NCI-H146 treated with DMSO at 0.1 percent for 48 hours (cell line): ENCODE measurements around the gene PRPSAP2.
"Not testable (repeated sequence)": the region's sequence is repeated elsewhere in the genome, so short reads cannot be mapped to it uniquely, and the experiment has no call there.

Experiments
- DNase-seq: peaks from one replicate; lab custom pipeline; 2025; ENCODE audit not compliant: unreplicated experiment; lab: John Stamatoyannopoulos, UW

PRPSAP2 gene

GRCh38 chr17:18888766-18889290 is 30.9 kb downstream of the PRPSAP2 start:
- no peak for DNase-seq

DNA sequence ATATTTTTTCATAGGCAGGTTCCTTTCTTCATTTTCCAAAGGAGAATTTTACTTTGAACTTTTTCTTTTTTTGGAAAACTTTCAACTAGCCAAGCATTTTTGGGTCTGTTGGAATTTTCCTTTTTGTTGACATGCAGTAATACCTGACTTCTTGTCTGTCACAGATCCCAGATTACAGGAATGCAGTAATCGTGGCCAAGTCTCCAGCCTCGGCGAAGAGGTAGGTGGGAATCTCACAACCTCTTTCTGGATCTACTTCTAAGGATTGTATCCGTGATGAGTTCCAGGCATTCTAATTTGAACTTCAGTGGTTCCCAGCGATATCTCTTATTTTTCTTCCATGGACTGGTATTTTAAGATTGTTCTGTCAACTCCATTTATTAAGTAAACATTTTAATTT is 31.7 kb downstream of the PRPSAP2 start:
- DNase-seq, result no peak

GRCh38 chr17:18891541-18891940 is 33.6 kb downstream of the PRPSAP2 start:
- no peak for DNase-seq

DNA sequence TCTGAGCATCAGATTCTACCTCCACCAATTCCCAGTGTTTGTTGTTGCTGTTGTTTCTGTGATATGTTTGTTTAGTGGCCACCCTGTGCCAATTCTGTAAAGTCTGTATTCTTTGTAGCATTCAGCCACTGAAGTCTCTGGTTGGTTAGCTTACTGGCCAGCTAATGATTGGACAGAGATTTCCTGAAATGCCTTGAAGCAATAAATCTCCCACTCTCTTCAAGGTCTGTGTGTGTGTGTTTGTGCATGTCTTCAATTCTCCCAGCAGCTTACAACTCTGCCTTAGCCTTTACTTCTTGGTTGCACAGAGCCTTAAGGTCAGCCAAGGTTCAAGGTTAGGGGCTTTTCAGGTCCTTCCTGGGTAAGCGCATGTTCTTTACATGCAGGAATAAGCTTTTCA is 38.2 kb downstream of the PRPSAP2 start:
- no peak for DNase-seq

DNA sequence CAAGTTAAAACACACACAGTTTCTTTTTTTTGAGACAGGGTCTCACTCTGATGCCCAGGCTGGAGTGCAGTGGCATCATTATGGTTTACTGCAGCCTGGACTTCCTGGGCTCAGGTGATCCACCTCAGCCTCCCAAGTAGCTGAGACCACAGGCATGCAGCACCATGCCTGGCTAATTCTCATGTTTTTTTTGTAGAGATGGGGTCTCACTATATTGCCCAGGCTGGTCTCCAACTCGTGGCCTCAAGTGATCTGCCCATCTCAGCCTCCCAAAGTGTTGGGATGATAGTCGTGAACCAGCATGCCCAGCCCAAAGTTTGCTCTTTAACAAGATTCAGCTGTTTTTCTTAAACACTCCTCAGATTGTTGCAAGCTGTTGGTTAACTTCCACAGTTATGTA is 39.0 kb downstream of the PRPSAP2 start:
- DNase-seq, result no peak

DNA sequence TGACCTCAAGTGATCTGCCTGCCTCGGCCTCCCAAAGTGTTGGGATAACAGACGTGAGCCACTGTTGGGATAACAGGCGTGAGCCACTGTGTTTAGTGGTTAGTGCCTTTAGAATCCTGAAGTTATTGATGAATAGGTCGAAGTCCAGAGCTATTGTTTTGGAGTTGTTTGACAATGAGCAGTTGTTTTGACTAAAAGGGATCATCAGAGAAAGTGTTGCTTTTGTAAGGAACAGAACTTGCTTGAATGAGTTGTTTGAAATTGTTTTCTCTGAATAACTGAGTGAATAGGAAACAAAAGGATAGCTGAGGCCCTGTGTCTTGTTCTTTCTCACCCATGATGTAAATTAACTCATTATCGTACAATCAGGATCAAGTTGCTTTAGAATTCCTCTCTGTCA is 46.6 kb downstream of the PRPSAP2 start:
- DNase-seq, result no peak

DNA sequence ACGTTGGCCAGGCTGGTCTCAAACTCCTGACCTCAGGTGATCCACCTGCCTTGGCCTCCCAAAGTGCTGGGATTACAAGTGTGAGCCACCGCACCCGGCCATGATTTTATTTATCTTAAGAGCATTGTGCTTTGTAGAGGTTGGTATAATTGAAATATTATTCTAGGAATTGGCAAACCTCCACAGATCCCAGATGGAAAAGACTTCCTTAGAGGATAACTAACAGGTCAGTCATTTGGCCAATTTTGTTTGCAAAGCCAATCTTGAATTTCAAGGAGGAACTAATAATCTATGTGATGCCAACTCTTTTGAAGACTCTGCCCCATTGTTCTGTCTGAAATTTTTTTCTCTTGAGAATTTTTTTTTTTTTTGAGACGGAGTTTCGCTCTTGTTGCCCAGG is 47.3 kb downstream of the PRPSAP2 start:
- DNase-seq, result no peak

- no peak for DNase-seq
These were observed 52.4 kb downstream of the PRPSAP2 start for GRCh38 chr17:18910326-18910725.

- no peak for DNase-seq
These were observed 53.0 kb downstream of the PRPSAP2 start for GRCh38 chr17:18910881-18911280.

GRCh38 chr17:18916816-18917500 is 59.0 kb downstream of the PRPSAP2 start:
- no peak for DNase-seq

GRCh38 chr17:18917506-18918032 is 59.6 kb downstream of the PRPSAP2 start:
- DNase-seq, result no peak

DNA sequence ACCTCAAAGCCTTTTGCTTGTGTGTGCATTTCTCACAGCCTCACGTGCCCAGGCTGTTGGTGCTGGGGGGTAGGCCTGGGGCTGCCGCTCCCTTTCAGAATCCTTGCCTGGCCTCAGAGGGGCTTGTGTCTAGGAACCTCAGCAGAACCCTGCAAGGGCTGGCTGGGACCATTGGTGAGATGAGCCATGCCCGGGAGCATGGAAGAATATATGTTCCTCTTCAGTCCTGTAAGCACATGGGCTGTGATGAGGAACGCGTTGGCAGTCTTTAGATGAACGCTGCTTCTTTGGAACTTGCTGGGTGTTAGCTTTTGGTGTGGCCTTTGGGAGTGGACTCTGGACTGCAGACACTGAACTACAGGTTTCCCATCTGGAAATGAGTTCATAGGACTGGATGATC is 62.0 kb downstream of the PRPSAP2 start:
- DNase-seq, result no peak

- no peak for DNase-seq
These were observed 63.0 kb downstream of the PRPSAP2 start for GRCh38 chr17:18920911-18921441.

DNA sequence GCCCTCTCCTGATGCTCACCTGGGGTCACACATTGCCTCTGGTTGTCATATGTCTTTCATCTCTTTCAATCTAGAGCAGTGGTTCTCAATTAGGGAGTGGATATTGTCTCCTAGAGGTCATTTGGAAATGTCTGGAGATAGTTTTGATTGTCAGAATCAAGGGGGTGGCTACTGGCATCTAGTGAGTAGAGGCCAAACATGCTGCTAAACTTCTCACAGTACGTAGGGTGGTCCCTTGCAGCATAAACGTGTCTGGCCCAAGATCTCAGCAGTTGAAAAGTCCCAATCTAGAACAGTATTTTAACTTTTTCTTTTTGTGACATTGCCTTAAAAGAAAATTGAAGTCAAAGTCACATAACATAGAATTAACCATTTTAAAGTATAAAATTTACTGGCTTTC is 63.6 kb downstream of the PRPSAP2 start:
- DNase-seq, result no peak

- DNase-seq, result no peak
These were observed 64.1 kb downstream of the PRPSAP2 start for GRCh38 chr17:18921912-18922451.

DNA sequence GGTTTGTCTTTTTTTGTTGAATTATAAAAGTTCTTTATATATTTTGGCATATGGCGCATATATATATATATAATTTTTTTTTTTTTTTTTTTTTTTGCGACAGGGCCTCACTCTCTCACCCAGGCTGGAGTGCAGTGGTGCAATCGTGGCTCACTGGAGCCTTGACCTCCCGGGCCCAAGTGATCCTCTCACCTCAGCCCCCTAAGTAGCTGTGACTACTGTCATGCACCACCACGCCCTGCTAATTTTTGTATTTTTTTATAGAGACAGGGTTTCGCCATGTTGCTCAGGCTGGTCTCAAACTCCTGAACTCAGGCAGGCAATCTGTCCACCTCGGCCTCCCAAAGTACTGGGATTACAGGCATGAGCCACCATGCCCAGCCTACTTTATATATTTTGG is 64.7 kb downstream of the PRPSAP2 start:
- not testable (repeated sequence) for DNase-seq

GRCh38 chr17:18925187-18925586 is 67.3 kb downstream of the PRPSAP2 start:
- no peak for DNase-seq

DNA sequence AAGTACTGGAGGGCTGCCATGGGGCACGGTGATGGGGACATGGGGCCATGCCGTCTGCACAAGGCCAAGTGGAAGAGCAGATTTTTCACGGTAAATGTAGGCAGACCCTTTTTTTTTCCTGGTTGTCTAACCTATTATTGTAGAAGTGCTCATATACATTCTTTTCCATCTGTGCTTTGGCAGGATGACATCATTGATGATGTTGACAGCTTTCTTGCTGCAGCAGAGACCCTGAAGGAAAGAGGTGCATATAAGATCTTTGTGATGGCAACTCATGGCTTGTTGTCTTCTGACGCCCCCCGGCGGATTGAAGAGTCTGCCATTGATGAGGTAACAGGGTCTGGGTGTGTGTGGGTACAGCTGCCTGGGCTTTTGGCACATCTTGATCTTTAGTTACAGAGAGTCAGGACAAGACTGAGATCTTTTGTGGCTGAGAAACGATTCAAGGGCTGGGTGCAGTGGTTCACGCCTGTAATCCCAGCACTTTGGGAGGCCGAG is 70.7 kb downstream of the PRPSAP2 start:
- no peak for DNase-seq

DNA sequence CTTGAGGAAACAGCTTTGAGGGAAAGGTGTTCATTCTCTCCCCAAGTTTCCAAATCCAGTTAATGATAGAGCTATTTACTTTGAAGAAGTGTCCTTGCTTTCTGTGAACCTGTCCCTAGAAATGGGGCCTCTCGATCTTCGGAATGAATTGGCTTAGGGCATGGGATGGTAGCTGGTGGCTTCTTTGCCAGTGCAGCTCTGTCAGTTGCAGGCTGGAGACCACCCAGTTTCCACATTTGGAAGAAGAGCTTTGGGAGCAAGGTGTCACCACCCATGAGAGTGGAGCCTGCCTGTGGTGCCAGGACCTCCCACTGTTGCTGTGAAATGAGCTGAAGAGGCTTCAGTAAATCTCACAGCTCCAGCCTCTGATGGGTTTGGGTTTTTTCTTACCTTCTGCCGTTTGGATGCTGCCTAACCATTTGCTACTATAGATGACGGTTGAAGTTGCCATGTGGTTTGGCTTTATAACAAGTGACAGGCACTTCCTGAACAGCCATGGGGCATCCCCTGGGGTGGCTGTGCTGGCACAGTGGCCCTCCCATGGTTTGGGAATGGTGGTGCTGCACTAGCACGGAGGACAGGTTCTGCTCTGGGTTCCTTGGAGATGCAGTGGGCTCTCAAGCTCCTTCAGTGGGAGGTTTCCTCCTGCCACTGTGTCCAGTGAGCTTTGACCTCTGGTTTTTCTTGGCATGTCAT is 74.6 kb downstream of the PRPSAP2 start:
- no peak for DNase-seq

DNA sequence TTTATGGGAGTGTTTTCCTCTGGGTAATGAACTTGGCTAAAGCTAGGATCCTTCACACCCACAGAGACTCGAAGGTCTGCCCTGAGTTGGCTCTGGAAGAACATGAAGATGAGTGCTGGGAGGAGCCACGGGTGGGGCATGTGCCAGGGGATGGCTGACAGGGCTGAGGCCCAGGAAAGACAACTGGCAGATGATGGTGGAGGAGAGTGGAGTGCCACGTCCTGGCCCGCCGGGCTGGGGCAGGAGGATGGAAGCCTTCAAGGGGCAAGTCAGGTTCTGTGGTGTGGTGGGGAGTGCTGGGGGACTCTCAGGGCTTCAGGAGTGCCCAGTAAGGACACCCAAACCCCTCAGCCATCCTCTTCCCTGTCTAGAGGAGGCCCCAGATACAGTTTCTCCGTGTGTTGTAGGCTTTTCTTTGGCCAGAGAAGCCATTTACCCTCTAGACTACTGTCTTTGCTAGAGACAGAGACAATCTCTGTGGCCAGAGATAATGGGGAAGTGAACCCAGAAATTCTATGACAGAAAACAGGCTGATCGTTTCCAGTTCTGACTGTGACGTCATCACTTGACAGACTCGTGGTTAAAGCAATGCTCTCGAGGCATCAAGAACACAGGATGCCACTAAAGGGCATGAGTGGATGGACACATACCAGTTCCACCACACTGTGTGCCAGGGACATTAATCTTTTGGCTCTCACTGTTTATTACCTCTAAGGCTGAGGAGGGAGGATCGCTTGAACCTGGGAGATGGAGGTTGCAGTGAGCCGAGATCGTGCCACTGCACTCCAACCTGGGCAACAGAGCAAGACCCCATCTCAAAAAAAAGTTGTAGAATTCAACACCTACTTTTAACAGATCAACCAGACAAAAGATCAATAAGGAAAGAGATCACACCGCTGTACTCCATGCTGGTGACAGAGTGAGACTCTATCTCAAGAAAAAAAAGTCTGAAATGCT is 75.4 kb downstream of the PRPSAP2 start:
- no peak for DNase-seq
